Measurements from ENCODE around the gene MFRP.

MFRP gene

GRCh38 chr11:119381181-119381988, 34.9 kb upstream of the MFRP start, which contains the start of gene USP2:
USP2 (minus strand) TSS chr11:119381690; CDS start chr11:119373480, 8,210 bp downstream.
- TF ChIP-seq EZH2phosphoT487 (conservative IDR thresholded peaks at IDR 0.05; ENCODE audit: low read length), result no peak
- TF ChIP-seq, protein P1, sequence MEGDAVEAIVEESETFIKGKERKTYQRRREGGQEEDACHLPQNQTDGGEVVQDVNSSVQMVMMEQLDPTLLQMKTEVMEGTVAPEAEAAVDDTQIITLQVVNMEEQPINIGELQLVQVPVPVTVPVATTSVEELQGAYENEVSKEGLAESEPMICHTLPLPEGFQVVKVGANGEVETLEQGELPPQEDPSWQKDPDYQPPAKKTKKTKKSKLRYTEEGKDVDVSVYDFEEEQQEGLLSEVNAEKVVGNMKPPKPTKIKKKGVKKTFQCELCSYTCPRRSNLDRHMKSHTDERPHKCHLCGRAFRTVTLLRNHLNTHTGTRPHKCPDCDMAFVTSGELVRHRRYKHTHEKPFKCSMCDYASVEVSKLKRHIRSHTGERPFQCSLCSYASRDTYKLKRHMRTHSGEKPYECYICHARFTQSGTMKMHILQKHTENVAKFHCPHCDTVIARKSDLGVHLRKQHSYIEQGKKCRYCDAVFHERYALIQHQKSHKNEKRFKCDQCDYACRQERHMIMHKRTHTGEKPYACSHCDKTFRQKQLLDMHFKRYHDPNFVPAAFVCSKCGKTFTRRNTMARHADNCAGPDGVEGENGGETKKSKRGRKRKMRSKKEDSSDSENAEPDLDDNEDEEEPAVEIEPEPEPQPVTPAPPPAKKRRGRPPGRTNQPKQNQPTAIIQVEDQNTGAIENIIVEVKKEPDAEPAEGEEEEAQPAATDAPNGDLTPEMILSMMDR (IDR thresholded peaks at IDR 0.05; ENCODE audit: insufficient read depth, low read length, poor library complexity, severe bottlenecking), result peak; percentile 93
- no peak within 1 kb of the TSS for H3K27ac ChIP-seq (ENCODE audit: low read depth, low read length)

DNA sequence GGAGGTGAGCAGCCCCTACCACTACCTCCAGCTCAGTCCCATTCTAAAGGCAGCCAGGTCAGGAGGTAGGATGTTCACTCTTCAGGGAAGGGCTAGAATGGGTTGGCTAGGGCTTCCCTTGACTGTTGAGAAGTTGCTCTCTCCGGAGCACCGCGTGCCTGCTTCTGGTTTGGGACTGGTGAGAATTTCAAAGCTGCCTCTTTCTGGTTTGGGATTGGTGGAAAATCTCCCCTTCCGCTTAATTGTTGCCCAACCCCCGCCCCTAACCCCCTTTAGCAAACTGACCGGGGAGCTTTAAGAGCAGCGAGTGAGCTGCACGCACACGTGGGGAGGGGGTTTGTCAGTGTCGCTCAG, 34.3 kb upstream of the MFRP start:
- Histone ChIP-seq H3K9me3 (ENCODE audit: insufficient read depth, low read length) (no peaks in the 10 kb centered on the region), H3F3A (ENCODE audit: insufficient read depth) (no peaks in the 10 kb centered on the region), H3K9me2 (replicated peaks; ENCODE audit: insufficient read depth, low read length) (no peaks in the 10 kb centered on the region), H3K9ac (ENCODE audit: low read length) (peak overlapping the region; percentile 42), H3K79me2 (ENCODE audit: insufficient read depth, low read length) (no peaks in the 10 kb centered on the region), H2AFZ (ENCODE audit: low read depth, low read length, severe bottlenecking) (peak overlapping the region; percentile 65), H4K20me1 (ENCODE audit: low read depth, low read length) (no peaks in the 10 kb centered on the region), H3K4me3 (ENCODE audit: insufficient read depth, low read length, poor library complexity, severe bottlenecking) (peak overlapping the region; percentile 51), H3K27me3 (ENCODE audit: low read length) (no peaks in the 10 kb centered on the region), H3K27ac (ENCODE audit: low read depth, low read length) (no peak overlapping the region), H3K36me3 (ENCODE audit: low read length) (no peaks in the 10 kb centered on the region), H3K4me2 (ENCODE audit: low read depth, low read length, poor library complexity, severe bottlenecking) (peak overlapping the region; percentile 62)
- no peak for TF ChIP-seq EZH2phosphoT487 (conservative IDR thresholded peaks at IDR 0.05; ENCODE audit: low read length)
- TF ChIP-seq, protein P1 (IDR thresholded peaks at IDR 0.05; ENCODE audit: insufficient read depth, low read length, poor library complexity, severe bottlenecking), result no peak

More at GRCh38 chr11:119381181-119381988, 34.9 kb upstream of the MFRP start, which contains the start of gene USP2:
- Histone ChIP-seq H3K36me3 (ENCODE audit: low read length) (no peaks in the 10 kb centered on the region), H3K4me2 (ENCODE audit: low read depth, low read length, poor library complexity, severe bottlenecking) (peak within 1 kb of the TSS; percentile 62), H3K27me3 (ENCODE audit: low read length) (no peaks in the 10 kb centered on the region), H2AFZ (ENCODE audit: low read depth, low read length, severe bottlenecking) (peak within 1 kb of the TSS; percentile 65), H3K9me2 (replicated peaks; ENCODE audit: insufficient read depth, low read length) (no peaks in the 10 kb centered on the region), H3K9me3 (ENCODE audit: insufficient read depth, low read length) (no peaks in the 10 kb centered on the region), H3K9ac (ENCODE audit: low read length) (peak within 1 kb of the TSS; percentile 42), H3F3A (ENCODE audit: insufficient read depth) (no peaks in the 10 kb centered on the region), H3K79me2 (ENCODE audit: insufficient read depth, low read length) (no peaks in the 10 kb centered on the region), H3K4me3 (ENCODE audit: insufficient read depth, low read length, poor library complexity, severe bottlenecking) (peak within 1 kb of the TSS; percentile 55), H4K20me1 (ENCODE audit: low read depth, low read length) (no peaks in the 10 kb centered on the region)

GRCh38 chr11:119380160-119380826, 33.8 kb upstream of the MFRP start:
- H3K4me3 ChIP-seq (ENCODE audit: insufficient read depth, low read length, poor library complexity, severe bottlenecking), result no peak overlapping the region

More at GRCh38 chr11:119380160-119380826, 33.8 kb upstream of the MFRP start:
- Histone ChIP-seq H3K27ac (ENCODE audit: low read depth, low read length) (no peak overlapping the region), H3F3A (ENCODE audit: insufficient read depth) (no peaks in the 10 kb centered on the region), H3K9ac (ENCODE audit: low read length) (no peak overlapping the region), H3K79me2 (ENCODE audit: insufficient read depth, low read length) (no peaks in the 10 kb centered on the region), H4K20me1 (ENCODE audit: low read depth, low read length) (no peaks in the 10 kb centered on the region), H3K27me3 (ENCODE audit: low read length) (no peaks in the 10 kb centered on the region), H3K9me3 (ENCODE audit: insufficient read depth, low read length) (no peaks in the 10 kb centered on the region), H3K9me2 (replicated peaks; ENCODE audit: insufficient read depth, low read length) (no peaks in the 10 kb centered on the region), H2AFZ (ENCODE audit: low read depth, low read length, severe bottlenecking) (no peak overlapping the region), H3K4me2 (ENCODE audit: low read depth, low read length, poor library complexity, severe bottlenecking) (no peak overlapping the region), H3K36me3 (ENCODE audit: low read length) (no peaks in the 10 kb centered on the region)
- no peak for TF ChIP-seq EZH2phosphoT487 (conservative IDR thresholded peaks at IDR 0.05; ENCODE audit: low read length)
- TF ChIP-seq, protein P1 (IDR thresholded peaks at IDR 0.05; ENCODE audit: insufficient read depth, low read length, poor library complexity, severe bottlenecking), result no peak
